WI38 (cell line): ENCODE results near the gene PPA1.

Source experiments
- H3K4me3 ChIP-seq: 2 replicates; pipeline ENCODE4 v1.5.1; 2011; ENCODE audit warnings: low read depth, mild to moderate bottlenecking, control low read depth, low read length
- TF ChIP-seq, protein P1 (sequence below): IDR thresholded peaks from 2 replicates; pipeline ENCODE4 v1.5.1; 2012; ENCODE audit warnings: low read depth, mild to moderate bottlenecking, control low read depth, low read length

Gene PPA1

DNA sequence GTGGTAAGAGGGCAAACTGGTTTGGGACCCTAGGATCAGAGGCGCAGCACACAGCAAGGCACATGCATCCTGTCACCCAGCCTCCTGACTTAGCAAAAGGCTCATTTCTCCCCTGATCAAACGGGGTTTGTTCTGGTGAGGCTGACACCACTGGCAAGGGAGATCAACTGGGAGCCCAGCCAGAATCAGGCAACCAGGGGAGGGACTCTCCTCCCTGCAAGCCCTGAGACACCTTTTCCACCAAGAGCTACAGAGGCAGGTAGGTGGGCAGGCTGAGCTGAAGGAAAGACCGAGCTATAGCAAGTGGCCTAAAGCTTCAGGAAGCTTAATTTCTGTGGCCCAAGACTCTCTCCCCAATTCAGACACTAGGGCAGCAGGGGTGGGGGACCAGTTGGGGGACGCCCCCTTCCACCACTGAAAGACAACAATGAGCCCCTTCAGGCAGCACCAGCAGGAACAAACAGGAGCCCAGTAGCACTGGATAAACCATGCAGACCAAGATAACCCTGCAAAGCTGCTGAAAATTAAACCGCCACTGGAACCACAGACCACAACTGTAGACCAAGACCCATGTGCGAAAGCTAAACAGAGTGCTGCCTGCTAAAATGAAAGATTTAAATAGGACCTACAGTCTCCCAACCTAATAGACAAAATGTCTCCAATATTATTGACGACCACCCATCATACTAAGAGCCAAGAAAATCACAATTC is 35.8 kb downstream of the PPA1 start:
- H3K4me3 ChIP-seq: no peak overlapping the region
- TF ChIP-seq, protein P1, sequence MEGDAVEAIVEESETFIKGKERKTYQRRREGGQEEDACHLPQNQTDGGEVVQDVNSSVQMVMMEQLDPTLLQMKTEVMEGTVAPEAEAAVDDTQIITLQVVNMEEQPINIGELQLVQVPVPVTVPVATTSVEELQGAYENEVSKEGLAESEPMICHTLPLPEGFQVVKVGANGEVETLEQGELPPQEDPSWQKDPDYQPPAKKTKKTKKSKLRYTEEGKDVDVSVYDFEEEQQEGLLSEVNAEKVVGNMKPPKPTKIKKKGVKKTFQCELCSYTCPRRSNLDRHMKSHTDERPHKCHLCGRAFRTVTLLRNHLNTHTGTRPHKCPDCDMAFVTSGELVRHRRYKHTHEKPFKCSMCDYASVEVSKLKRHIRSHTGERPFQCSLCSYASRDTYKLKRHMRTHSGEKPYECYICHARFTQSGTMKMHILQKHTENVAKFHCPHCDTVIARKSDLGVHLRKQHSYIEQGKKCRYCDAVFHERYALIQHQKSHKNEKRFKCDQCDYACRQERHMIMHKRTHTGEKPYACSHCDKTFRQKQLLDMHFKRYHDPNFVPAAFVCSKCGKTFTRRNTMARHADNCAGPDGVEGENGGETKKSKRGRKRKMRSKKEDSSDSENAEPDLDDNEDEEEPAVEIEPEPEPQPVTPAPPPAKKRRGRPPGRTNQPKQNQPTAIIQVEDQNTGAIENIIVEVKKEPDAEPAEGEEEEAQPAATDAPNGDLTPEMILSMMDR: no peak

DNA sequence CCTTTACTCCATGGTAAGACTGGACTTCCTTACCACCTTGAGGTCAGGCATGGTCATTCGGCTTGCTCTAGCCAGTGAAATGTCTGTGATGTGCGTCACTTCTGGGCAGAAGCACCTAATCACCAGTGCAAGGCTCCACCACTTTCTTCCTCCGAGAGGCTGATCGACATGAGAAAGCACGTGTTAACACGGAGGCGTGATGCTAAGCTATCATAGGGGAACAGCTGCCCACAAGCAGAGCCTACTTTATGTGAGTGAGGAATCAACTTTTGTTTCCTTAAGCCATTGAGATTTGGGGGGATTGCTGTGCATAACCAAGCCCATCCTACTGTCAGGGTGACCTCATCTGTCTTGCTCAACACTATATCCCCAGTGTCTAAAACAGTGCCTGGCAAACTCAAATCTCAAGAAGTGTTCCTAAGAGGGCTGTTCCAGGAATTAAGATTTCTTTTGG is 39.8 kb downstream of the PPA1 start:
- H3K4me3 ChIP-seq: no peak overlapping the region
- TF ChIP-seq, protein P1: no peak

DNA sequence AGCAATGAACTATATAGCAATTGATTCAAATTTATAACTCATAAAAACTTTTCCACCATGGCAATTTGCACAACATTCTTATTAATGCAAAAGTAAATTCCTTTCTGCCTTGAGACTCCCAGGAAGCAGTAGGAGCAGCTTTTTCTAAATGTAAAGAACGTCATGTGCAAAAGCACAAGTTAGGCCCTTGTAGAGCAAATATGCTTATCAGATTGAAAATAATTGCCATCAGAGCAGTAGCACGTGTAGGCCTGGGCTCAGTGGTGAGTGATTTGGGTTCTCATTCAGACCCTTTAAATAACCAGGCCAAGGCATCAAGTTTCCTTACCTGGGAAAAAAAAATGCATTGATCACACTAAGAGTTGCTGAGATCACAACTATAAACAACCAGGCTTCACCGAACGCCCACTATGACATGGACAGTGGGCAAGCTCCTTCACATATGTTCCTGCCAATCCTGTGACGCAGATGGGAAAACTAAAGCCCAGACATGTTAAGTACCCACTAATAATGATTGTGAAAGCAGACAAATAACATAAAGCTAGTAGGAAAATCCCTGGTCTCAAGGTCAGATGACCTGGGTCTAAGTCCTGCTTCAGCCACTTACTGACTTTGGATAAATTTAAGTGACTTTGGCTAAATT is 40.8 kb downstream of the PPA1 start:
- H3K4me3 ChIP-seq: no peak overlapping the region
- TF ChIP-seq, protein P1: no peak

DNA sequence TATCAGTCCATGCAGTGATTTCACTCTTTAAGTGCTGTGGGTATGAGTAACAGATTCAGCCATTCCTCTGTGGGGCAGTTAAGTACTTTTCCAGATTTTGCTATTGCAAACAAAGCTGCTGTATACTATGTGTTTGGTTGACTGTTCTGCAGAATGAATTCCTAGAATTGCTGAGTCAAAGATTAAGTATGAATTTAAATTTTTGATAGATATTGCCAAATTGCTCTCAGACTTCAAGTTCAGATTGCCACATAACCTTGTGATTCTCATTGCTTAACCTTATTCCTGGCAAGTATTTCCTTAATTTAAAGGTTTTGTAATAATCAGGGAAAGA is 41.3 kb downstream of the PPA1 start:
- H3K4me3 ChIP-seq: no peak overlapping the region
- TF ChIP-seq, protein P1: no peak

DNA sequence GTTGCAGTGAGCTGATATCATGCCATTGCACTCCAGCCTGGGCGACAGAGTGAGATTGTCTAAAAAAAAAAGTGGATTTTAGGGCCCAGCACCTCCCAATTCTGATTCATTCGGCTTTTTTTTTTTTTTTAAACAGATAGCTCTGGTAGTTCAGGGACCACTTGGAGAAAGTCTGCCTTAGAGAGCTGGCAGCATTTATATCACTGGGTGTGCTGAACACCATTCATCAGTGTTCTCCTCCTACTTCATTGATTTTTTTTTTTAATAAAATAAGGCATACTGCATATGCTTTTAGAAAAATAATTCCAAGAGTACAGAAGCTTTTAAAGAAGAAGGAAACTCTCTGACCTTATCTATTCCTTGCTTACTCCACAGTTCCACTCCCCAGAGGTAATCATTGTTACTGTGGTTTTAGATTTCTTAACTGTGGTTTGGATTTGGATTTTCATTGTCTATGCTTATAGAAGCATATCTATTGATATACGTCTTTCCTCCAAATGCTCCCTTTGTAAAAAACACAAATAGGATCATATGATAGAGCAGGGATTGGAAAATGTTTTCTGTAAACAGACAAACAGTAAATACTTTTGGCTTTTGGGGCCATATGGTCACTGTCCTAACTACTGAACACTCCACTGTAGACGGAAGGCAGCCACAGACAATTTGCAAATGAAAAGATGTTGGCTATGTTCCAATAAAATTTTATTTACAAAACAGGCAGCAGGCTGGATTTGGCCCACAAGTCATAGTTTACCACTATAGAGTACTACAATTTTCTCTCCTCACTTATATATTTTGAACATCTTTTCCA is 41.9 kb downstream of the PPA1 start:
- no peak overlapping the region for H3K4me3 ChIP-seq

DNA sequence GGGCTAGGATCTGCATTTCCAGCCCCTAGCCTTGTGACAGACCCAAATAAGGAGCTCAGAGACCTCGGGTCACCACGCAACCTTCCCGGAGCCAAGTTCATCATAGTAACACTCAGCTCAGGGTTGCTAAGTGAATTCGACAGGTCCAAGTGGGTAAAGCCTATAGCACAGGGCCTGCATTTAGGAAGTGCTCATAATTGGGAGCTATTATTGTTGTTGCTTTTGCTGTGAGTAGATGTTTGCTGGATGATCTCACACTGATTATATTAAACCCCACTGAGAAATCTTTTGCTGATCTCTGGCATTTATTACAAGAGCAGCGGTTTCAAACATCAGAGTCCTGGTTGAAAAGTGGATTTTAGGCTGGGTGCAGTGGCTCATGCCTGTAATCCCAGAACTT is 42.6 kb downstream of the PPA1 start:
- TF ChIP-seq, protein P1: no peak
- no peak overlapping the region for H3K4me3 ChIP-seq

More for the DNA sequence above, 41.9 kb downstream of the PPA1 start:
- TF ChIP-seq, protein P1: no peak

DNA sequence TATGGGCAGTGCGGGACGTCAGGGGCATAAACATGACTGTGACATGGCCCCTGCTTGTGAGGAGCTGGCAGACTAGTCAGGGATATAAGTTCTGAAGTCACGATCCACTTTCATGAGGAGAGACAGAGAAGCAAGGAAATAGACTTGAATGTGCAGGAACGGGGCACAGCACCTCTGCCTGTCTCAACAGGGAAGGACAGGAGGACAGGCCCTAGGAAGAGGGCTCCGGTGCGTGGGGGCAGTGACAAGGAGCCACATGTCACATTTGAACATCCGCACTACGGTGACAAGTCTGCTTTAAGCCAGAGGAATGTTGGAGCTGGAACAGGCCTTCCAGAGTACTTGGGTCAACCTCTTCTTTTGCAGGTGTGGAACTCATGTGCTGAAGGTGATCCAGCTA is 43.1 kb downstream of the PPA1 start:
- H3K4me3 ChIP-seq: no peak overlapping the region
- TF ChIP-seq, protein P1: no peak
